Ammon's horn (tissue), 1 donor: ENCODE measurements around the gene FHOD3.
"Not testable (repeated sequence)": the region's sequence is repeated elsewhere in the genome, so short reads cannot be mapped to it uniquely, and the experiment has no call there.

Experiments used
- DNase-seq: peaks from one replicate; pipeline ENCODE4 v3.0.0-alpha.2; 2016; ENCODE audit warnings: low spot score

FHOD3 gene

GRCh38 chr18:36546876-36547275, 249.4 kb downstream of the FHOD3 start:
- DNase-seq, result no peak

DNA sequence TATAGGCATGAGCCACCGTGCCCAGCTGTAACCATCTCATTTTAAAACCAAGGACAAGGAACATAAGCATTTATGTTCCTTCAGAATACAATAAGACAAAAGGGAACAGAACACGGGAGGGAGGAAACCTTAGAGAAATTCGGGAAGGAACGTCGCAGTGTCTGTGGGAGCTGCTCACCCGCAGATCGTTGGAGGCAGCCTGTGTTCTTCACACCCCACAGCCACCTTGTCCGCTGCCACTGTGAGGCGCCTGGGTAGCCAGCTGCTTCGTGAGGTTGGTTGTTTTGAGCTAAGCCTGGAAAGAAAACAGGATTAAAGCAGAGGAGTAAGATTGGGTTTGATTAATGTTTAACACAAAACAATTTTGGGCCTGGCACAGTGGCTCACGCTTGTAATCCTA, 250.0 kb downstream of the FHOD3 start:
- no peak for DNase-seq

DNA sequence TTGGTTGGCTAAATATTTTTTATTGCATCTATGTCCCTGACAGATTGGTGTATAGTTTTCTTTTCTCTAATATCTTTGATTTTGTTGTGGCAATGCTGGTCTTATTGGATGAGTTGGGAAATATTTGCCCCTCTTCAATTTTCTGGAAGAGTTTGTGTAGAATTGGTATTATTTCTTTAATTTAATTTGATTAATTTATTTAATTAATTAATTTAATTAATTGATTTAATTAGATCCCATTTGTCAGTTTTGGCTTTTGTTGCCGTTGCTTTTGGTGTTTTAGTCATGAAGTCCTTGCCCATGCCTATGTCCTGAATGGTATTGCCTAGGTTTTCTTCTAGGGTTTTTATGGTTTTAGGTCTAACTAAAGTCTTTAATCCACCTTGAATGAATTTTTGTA, 253.8 kb downstream of the FHOD3 start:
- DNase-seq, result not testable (repeated sequence)

DNA sequence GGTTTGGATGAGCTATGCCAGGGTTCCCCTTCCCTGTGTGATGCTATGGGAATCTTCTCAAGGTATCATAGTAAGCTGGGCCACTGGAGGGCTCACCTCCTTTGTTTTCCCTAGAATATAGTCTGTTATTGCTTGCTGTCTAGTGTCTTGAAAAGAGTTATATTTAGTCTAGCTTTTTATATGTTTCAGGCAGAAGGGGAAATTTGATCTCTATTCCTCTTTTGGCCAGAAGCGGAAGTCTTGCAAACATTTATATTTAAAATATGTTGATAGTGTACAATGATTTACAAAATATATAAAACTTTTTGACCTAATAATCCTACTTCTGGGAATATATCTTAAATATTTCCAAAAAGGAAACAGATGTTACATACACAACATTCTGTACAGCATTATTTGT, 260.7 kb downstream of the FHOD3 start:
- no peak for DNase-seq

- DNase-seq, result no peak
Observed at GRCh38 chr18:36559149-36559857, 261.8 kb downstream of the FHOD3 start.

GRCh38 chr18:36560187-36560586, 262.7 kb downstream of the FHOD3 start:
- DNase-seq, result no peak

DNA sequence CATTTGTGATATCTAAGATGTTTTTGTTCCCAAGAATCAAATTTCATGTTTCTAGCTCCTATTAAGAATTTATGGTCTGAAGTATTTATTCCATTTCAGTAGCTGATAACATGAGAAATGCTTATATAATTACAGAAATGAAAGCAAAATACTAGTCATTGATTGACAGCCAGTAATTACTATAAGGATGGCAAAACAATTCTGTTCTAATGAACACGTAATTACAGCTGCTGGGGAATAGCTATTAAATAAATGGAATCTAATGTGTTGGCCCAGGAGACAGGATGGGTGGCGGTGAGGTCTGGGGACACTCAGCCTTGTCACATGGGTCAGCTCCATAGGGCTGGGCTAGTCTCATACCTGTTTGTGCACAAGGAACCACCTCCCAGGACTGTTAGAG, 263.5 kb downstream of the FHOD3 start:
- DNase-seq, result no peak

DNA sequence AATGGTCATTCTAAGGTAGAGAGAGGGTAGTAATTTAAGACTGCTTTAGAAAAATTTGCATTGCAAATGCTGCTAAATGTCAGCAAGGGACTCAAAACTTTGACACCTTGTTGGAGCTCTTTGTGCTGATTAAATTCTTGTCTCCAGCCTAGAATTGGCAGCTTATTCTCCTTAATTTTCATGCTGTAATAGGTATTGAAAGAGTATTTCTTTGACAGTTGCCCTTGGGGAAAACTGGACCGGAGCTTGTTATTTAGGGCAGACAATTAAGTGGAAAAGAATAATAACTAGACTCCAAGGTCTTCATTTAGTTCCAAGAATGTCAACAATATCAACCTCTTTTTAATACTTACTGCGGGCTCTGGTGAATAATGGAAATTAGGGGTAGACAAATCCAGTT, 267.3 kb downstream of the FHOD3 start:
- DNase-seq, result no peak

GRCh38 chr18:36567800-36568199, 270.3 kb downstream of the FHOD3 start:
- no peak for DNase-seq

DNA sequence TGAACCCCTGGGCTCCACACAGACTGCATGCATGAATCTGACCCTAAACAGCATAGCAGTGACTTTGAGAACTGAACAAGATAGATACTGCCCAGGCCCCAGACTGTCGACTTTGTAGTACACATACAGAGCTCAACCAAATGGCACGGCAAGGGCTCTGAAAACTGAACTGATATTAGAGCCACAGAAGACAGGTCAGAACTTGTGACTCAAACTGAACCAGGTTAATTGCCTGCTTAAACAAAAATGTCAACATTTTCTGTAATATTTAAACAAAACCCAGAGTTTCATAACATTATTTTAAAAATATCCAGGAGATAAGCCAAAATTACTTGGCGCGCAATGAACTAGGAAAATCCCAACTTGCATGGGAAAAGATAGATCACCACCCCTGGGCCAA, 271.0 kb downstream of the FHOD3 start:
- no peak for DNase-seq

DNA sequence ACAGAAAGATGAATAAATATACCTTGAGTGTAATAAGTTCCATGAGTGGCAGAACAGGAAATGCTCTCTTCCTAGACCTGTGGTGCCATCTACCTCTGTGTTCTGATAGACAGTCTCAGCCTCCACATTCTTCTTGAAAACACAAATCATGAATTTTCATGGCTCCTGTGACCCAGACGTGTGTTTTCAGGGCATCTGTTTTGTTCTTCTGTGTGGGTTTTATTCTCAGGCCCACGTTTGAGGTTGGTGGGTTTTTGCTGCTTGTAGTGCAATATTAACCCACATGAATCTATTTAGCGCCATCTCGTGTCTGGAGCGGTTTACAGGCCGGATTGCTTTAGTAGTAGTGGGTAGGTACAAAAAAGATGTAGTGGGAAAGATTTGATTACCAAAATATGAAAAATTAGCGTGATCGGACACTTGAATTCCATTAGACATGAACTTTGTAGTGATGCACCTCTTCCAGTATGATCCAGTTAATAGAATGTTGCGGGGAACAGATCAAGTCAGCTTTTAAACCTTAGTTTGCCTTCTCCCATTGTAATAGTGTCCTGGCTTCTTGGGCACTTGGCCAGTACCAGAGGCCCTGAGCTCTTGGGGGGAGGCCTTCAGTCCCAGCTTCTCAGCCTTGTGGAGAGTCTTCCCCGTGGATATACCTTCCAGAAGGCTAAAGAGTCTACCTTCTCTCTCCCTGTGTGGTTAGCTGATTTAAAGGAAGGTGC, 274.8 kb downstream of the FHOD3 start:
- peak; percentile 75 for DNase-seq

GRCh38 chr18:36576339-36576738, 278.8 kb downstream of the FHOD3 start:
- no peak for DNase-seq

- no peak for DNase-seq
Observed at GRCh38 chr18:36578871-36579710, 281.6 kb downstream of the FHOD3 start.

- DNase-seq, result peak; percentile 31
Observed at GRCh38 chr18:36580266-36580665, 282.8 kb downstream of the FHOD3 start.

DNA sequence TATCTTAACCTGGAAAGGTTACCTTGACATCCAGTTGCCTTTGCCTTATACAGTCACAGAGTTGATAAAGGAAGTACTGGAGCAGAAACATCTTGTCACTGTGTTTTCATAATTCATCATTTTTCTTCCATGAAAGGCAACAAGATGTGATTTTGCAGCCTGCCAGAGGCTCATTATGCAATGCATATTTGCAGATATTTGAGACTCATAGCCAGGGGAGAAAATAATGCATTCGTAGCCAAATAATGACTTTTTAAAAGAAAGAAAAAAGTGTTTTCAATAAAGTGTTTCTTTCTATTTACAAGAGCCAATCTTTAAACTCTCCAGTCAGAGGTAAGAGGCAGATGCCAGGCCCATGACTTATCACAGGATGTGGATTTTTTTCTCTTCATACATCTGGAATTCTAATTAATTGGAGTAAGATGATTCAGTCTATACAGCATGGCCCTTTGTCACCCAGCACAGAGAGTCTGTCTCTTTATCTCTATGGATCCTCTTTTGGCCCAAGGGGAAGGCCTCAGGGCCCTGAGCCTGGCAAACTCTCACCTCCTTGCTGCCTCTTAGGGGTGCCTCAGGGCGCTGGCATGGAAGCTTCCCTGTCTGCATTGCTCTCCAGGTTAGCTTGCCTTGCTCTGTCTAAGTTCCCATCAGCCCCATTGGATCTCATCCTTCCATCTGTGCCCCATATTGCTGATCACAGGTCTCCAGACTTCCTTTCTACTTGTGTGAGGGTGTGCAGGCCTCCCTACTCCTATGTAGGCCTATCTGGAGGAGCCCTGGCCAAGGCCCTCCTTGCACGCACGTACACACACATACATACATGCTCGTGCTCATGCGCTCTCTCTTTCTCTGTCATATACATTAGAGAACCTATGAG, 283.6 kb downstream of the FHOD3 start:
- no peak for DNase-seq

DNA sequence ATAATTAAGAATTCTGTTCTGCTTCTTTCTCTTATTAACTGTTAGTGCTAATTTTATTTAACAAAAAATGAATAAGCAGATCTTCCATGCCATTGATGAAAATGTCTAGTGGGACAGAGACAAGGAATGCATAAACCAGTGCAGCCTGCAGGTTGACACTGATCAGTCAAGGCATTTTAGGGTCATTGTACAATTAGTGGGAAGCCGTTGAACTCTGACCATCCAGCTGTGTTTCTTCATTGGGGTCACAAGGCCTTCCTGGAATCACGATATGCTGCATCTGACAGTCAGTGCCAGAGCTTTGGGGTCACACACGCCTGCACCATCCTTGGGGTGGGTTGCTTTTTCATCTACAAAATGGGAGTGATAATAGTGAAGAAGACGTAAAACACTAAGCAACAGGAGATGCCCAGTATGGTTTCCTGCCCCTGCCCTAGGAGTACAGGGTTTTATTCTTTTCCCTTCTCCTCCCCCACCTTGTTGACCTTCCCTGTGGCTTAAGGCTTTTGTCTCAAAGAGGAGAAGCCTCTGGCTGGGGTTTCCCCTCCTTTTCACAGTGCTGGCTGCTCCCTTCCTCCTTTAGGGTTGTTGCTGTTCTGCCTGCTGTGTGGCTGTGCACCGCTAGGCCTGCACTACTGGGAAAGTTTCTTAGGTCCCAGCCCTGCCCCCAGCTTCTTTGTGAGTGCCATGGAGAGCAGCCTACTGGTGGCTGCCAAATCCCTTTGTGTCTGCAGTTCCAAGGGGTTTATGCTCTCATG, 285.7 kb downstream of the FHOD3 start:
- DNase-seq, result peak; percentile 26

DNA sequence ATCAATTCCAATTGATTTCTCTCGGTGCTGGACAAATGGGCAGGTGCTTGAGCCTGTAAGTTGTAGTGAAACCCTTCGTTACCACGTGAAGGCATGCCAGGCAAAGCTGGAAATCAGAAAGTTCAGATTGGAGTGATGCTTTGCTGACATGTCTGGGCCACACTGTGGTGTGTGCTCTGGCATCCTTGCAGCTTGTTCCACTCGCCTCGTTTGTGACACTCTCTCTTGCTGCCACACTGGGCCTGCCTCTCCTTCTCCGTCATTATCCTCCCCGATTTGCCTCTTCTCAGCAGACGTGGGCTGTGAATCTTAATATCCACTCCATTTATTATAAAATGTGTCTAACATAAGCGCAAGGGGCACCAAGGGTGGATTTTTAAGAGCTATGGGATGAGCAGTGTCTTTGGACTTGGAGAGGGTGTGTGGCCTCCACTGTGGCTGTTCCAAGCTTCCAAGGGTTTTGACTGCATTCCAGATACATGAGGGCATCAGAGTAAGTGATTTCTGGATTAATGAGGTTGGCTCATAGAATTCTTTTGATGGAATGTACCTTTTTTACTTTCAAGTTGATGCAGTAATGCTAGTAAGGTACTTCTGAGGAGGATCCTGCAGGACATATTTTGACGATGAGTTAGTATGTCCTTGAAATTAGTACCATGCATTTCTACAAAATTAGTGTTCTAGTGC, 292.5 kb downstream of the FHOD3 start:
- no peak for DNase-seq

DNA sequence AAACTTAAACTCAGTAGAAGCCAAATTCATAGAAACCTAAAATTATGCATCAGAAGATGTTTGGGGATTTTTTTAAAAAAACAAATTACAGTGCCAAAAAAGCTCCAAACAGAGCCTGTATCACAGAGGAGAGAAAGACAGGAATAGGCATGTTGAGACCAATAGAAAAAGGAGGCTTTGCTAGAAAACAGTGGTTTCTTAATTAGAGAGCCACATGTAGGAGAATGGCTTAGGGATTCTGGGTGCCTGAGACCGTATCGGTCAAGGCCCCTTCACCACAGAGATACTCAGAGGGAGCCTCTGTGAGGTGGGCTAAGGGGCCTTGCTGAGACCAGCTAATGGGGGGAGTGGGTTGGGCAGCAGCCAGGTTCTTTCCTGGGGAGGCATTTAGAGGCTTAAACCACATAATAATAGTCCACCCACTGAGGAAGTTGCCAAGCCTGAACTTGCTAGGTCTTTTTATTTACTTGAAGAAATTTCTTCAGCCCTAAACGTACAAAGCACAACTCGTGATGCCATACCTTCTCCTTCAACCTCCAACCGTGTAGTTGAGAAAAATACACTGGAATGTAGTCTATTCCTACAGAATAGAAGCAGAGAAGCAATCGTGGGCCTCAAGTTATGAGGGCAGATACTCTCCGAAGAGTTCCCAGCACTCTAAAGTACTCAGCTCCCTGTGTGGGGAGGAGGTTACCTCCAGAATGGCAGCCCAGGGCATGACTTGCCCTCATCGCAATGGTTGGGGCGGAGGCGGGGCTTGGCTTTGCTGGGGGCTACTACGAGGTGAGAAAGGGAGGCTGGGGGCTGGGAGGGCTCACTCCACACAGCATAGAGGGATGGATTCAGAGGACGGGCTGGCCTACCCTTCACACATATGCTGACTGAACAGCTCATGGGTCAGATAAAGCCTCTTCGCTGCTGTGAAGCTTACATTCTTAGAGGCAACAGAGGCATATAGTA, 293.4 kb downstream of the FHOD3 start:
- no peak for DNase-seq

GRCh38 chr18:36592282-36592681, 294.8 kb downstream of the FHOD3 start:
- DNase-seq, result no peak
